H9 (cell line): ENCODE measurements around the gene ENDOU. TPM values are rescaled to one million over a fixed set of nuclear protein-coding genes. Genes with fewer than 3 reads are reported as not detected.

Source experiments
- DNase-seq: peaks from one replicate; pipeline ENCODE4 v3.0.0-alpha.2; 2017
- H2AFZ ChIP-seq: one replicate; pipeline ENCODE4 v1.6.1; 2013; ENCODE audit warnings: mild to moderate bottlenecking, low read length, control low read depth, moderate library complexity
- H2AK5ac ChIP-seq: 2 replicates; pipeline ENCODE4 v1.6.1; 2013; ENCODE audit warnings: low read length, control low read depth, mixed read lengths; ENCODE audit not compliant: insufficient read length
- H2BK120ac ChIP-seq: one replicate; pipeline ENCODE4 v1.6.1; 2013; ENCODE audit warnings: low read depth, mild to moderate bottlenecking, low read length, control low read depth, inconsistent platforms; ENCODE audit not compliant: poor library complexity, severe bottlenecking
- H2BK12ac ChIP-seq: 2 replicates; pipeline ENCODE4 v1.6.1; 2013; ENCODE audit warnings: low read length, control low read depth, mixed read lengths, low read depth; ENCODE audit not compliant: insufficient read length
- H2BK15ac ChIP-seq: 2 replicates; pipeline ENCODE4 v1.6.1; 2013; ENCODE audit warnings: low read depth, low read length, control low read depth
- H2BK20ac ChIP-seq: one replicate; pipeline ENCODE4 v1.6.1; 2013; ENCODE audit warnings: low read depth, mild to moderate bottlenecking, low read length, control low read depth, inconsistent platforms; ENCODE audit not compliant: poor library complexity, severe bottlenecking
- H2BK5ac ChIP-seq: 2 replicates; pipeline ENCODE4 v1.6.1; 2013; ENCODE audit warnings: low read length, control low read depth, mixed read lengths; ENCODE audit not compliant: insufficient read length
- H3K14ac ChIP-seq: 2 replicates; pipeline ENCODE4 v1.6.1; 2013; ENCODE audit warnings: low read length, control low read depth; ENCODE audit not compliant: insufficient read depth
- H3K18ac ChIP-seq: 2 replicates; pipeline ENCODE4 v1.6.1; 2013; ENCODE audit warnings: low read depth, mild to moderate bottlenecking, mixed read lengths, low read length, control low read depth; ENCODE audit not compliant: insufficient read length
- H3K23ac ChIP-seq: 2 replicates; pipeline ENCODE4 v1.6.1; 2013; ENCODE audit warnings: low read length, control low read depth, mixed read lengths, low read depth; ENCODE audit not compliant: insufficient read length
- H3K23me2 ChIP-seq: 2 replicates; pipeline ENCODE4 v1.6.1; 2013; ENCODE audit warnings: low read depth, mild to moderate bottlenecking, mixed read lengths, low read length, control low read depth; ENCODE audit not compliant: insufficient read length, poor library complexity, severe bottlenecking
- H3K27ac ChIP-seq: 2 replicates; pipeline ENCODE4 v1.5.1; 2013; ENCODE audit warnings: low read length, control low read depth, mixed read lengths, low read depth; ENCODE audit not compliant: insufficient read length
- H3K27me3 ChIP-seq: 2 replicates; pipeline ENCODE4 v1.6.1; 2013; ENCODE audit warnings: low read length, control low read depth, inconsistent platforms; ENCODE audit not compliant: insufficient read depth
- H3K4ac ChIP-seq: 2 replicates; pipeline ENCODE4 v1.6.1; 2013; ENCODE audit warnings: low read depth, mild to moderate bottlenecking, control low read depth, inconsistent platforms, low read length, moderate library complexity
- H3K4me1 ChIP-seq: 2 replicates; pipeline ENCODE4 v1.6.1; 2013; ENCODE audit warnings: low read length, control low read depth, inconsistent platforms; ENCODE audit not compliant: insufficient read depth
- H3K4me2 ChIP-seq: 2 replicates; pipeline ENCODE4 v1.6.1; 2013; ENCODE audit warnings: low read length, control low read depth, mixed read lengths; ENCODE audit not compliant: insufficient read length, insufficient read depth
- H3K56ac ChIP-seq: 2 replicates; pipeline ENCODE4 v1.6.1; 2013; ENCODE audit warnings: low read depth, mild to moderate bottlenecking, mixed read lengths, low read length, control low read depth; ENCODE audit not compliant: insufficient read length
- H3K79me1 ChIP-seq: 2 replicates; pipeline ENCODE4 v1.6.1; 2013; ENCODE audit warnings: low read depth, mild to moderate bottlenecking, moderate library complexity, low read length, control low read depth, inconsistent platforms; ENCODE audit not compliant: insufficient read depth, poor library complexity, severe bottlenecking
- H3K79me2 ChIP-seq: 2 replicates; pipeline ENCODE4 v1.6.1; 2013; ENCODE audit warnings: low read length, control low read depth, inconsistent platforms; ENCODE audit not compliant: insufficient read depth
- H3K9ac ChIP-seq: 2 replicates; pipeline ENCODE4 v1.6.1; 2013; ENCODE audit warnings: low read length, control low read depth, mixed read lengths; ENCODE audit not compliant: insufficient read length; ENCODE audit errors: extremely low read depth
- H3K9me3 ChIP-seq: one replicate; pipeline ENCODE4 v1.6.1; 2013; ENCODE audit warnings: low read depth, low read length, inconsistent platforms; ENCODE audit not compliant: control insufficient read depth
- H3T11ph ChIP-seq: one replicate; pipeline ENCODE4 v1.6.1; 2013; ENCODE audit warnings: mild to moderate bottlenecking, low read length, control low read depth, inconsistent platforms
- H4K20me1 ChIP-seq: one replicate; pipeline ENCODE4 v1.6.1; 2013; ENCODE audit not compliant: control insufficient read depth, insufficient read length, insufficient read depth
- H4K5ac ChIP-seq: 2 replicates; pipeline ENCODE4 v1.6.1; 2013; ENCODE audit warnings: low read depth, mild to moderate bottlenecking, mixed read lengths, low read length, control low read depth; ENCODE audit not compliant: insufficient read length
- H4K8ac ChIP-seq: replicated peaks from 2 replicates; pipeline ENCODE4 v1.6.1; 2013; ENCODE audit warnings: low read length, control low read depth, mixed read lengths, low read depth; ENCODE audit not compliant: insufficient read length
- H4K91ac ChIP-seq: 2 replicates; pipeline ENCODE4 v1.6.1; 2013; ENCODE audit warnings: low read depth, mild to moderate bottlenecking, moderate library complexity, mixed read lengths, low read length, control low read depth; ENCODE audit not compliant: insufficient read length
- H3K27ac Mint-ChIP-seq, 3 experiments: 2 replicates in 2 of 3; 3 replicates in 1 of 3; pipeline ENCODE4 v1.8.0; 2020 to 2021; ENCODE audit warnings: mixed read lengths in 3 of 3, mild to moderate bottlenecking in 1 of 3, moderate library complexity in 1 of 3
- H3K27me3 Mint-ChIP-seq: 2 replicates; pipeline ENCODE4 v1.8.0; 2021; ENCODE audit warnings: low read depth, mild to moderate bottlenecking, moderate library complexity, mixed read lengths
- H3K36me3 Mint-ChIP-seq, 3 experiments: 2 replicates in 2 of 3; 3 replicates in 1 of 3; pipeline ENCODE4 v1.8.0; 2020 to 2021; ENCODE audit warnings: low read depth in 3 of 3, mixed read lengths in 3 of 3; ENCODE audit not compliant: insufficient read depth in 1 of 3
- H3K4me1 Mint-ChIP-seq, 2 experiments: 2 replicates each; pipeline ENCODE4 v1.8.0; 2020; ENCODE audit warnings: mixed read lengths in 2 of 2
- H3K4me3 Mint-ChIP-seq, 2 experiments: 2 replicates in 1 of 2; 3 replicates in 1 of 2; pipeline ENCODE4 v1.8.0; 2020 to 2021; ENCODE audit warnings: mild to moderate bottlenecking in 2 of 2, mixed read lengths in 2 of 2, moderate library complexity in 1 of 2
- H3K9me3 Mint-ChIP-seq, 2 experiments: 2 replicates in 1 of 2; 3 replicates in 1 of 2; pipeline ENCODE4 v1.8.0; 2020; ENCODE audit warnings: mild to moderate bottlenecking in 2 of 2, mixed read lengths in 2 of 2, moderate library complexity in 1 of 2
- WGBS: extraction: QIAGEN DNeasy Blood & Tissue Kit; methylation state at CpG from one replicate; pipeline ENCODE4 v1.1.7; 2013; ENCODE audit warnings: missing lambda C conversion rate, low lambda C conversion rate, mixed read lengths; ENCODE audit not compliant: insufficient read length; ENCODE audit errors: extremely low coverage; 5-methylcytosine and 5-hydroxymethylcytosine counted together
- total RNA-seq: library from RNA; stranded (reverse); gene quantifications from 2 replicates; pipeline ENCODE4 v1.2.1, GENCODE V29; 2021
- TF ChIP-seq, protein P1 (sequence below): fragments of 200-600 bp; sonication (generic); conservative IDR thresholded peaks from 3 replicates; pipeline ENCODE4 v1.8.0; 2021; ENCODE audit warnings: antibody characterized with exemption, mild to moderate bottlenecking

The ENDOU gene
- total RNA-seq, 1 experiment from 2014 or later = not detected

DNA sequence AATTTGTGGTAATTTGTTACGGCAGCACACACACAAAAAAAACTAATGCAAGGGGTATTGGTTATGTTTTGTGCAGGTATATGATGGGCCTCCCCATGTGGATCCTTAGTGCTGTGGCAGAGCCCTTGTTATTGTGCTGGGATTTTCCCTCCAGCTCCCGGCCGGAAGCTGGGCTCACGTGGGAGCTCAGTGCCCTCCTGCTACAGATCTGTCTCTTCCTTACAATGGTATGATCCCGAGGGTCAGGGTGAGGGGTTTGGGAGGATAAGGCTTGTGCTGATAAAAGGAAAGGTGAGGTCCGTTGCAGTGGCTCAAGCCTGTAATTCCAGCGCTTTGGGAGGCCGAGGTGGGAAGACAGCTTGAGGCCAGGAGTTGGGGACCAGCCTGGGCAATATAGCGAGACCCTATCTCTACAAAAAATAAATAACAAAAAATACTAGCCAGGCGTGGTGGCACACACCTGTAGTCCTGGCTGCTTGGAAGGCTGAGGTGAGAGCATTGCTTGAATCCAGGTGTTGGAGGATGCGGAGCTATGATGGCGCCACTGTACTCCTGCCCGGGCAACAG, 46.9 kb upstream of the ENDOU start:
- Histone ChIP-seq H3K27ac (no peak overlapping the region), H4K8ac (no peak overlapping the region), H2BK5ac (no peak overlapping the region), H3K79me2 (no peaks in the 10 kb centered on the region), H2BK120ac (no peak overlapping the region), H3K9me3 (no peaks in the 10 kb centered on the region), H2BK15ac (no peak overlapping the region), H4K91ac (no peak overlapping the region), H3K18ac (no peak overlapping the region), H3K14ac (no peak overlapping the region), H3K23me2 (peaks cover 6% of the 10 kb centered on the region), H3K27me3 (no peaks in the 10 kb centered on the region), H3K4ac (no peak overlapping the region), H4K5ac (no peak overlapping the region), H3K23ac (no peak overlapping the region), H3K56ac (no peak overlapping the region), H2BK20ac (no peak overlapping the region), H3K4me1 (peaks cover 6% of the 10 kb centered on the region), H3T11ph (no peak overlapping the region), H2AK5ac (no peak overlapping the region), H3K79me1 (no peaks in the 10 kb centered on the region), H3K4me2 (peak overlapping the region; percentile 69), H4K20me1 (peaks cover 3% of the 10 kb centered on the region), H2AFZ (no peak overlapping the region), H3K9ac (no peak overlapping the region), H2BK12ac (no peak overlapping the region)
- TF ChIP-seq, protein P1, sequence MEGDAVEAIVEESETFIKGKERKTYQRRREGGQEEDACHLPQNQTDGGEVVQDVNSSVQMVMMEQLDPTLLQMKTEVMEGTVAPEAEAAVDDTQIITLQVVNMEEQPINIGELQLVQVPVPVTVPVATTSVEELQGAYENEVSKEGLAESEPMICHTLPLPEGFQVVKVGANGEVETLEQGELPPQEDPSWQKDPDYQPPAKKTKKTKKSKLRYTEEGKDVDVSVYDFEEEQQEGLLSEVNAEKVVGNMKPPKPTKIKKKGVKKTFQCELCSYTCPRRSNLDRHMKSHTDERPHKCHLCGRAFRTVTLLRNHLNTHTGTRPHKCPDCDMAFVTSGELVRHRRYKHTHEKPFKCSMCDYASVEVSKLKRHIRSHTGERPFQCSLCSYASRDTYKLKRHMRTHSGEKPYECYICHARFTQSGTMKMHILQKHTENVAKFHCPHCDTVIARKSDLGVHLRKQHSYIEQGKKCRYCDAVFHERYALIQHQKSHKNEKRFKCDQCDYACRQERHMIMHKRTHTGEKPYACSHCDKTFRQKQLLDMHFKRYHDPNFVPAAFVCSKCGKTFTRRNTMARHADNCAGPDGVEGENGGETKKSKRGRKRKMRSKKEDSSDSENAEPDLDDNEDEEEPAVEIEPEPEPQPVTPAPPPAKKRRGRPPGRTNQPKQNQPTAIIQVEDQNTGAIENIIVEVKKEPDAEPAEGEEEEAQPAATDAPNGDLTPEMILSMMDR = no peak
- H3K27ac Mint-ChIP-seq = peak overlapping the region in 1 of 3 experiments; percentile 27; a peak in 2 of 7 replicates
- H3K27me3 Mint-ChIP-seq = peaks cover 22% of the 10 kb centered on the region
- peaks cover 18 to 28% of the 10 kb centered on the region in 2 experiments for H3K4me1 Mint-ChIP-seq
- peaks cover 0 to 1% (median 0%) of the 10 kb centered on the region in 3 experiments; a peak in 2 of 7 replicates for H3K36me3 Mint-ChIP-seq
- no CpG with 5 or more reads among the region's 13 CpGs for WGBS
- H3K4me3 Mint-ChIP-seq = peak overlapping the region; percentile 59 to 75
- no peak for DNase-seq
- no peaks in the 10 kb centered on the region for H3K9me3 Mint-ChIP-seq
